KMS-11 (cell line): Measurements from ENCODE around the gene KIF26B.
"Not testable (repeated sequence)": the region's sequence is repeated elsewhere in the genome, so short reads cannot be mapped to it uniquely, and the experiment has no call there.

Experiments used
- H2AFZ ChIP-seq: fragments of 200-600 bp; sonication (generic); 2 replicates; pipeline ENCODE4 v1.6.1; 2016; ENCODE audit warnings: antibody characterized with exemption, mixed run types, low read depth
- H3K27ac ChIP-seq: fragments of 200-600 bp; sonication (generic); 2 replicates; pipeline ENCODE4 v1.6.1; 2016; ENCODE audit warnings: mild to moderate bottlenecking, mixed run types
- H3K27me3 ChIP-seq: fragments of 200-600 bp; sonication (generic); 2 replicates; pipeline ENCODE4 v1.6.1; 2017; ENCODE audit warnings: mild to moderate bottlenecking, low read depth, mixed run types, moderate library complexity; ENCODE audit not compliant: insufficient read depth
- H3K36me3 ChIP-seq: fragments of 200-600 bp; sonication (generic); 2 replicates; pipeline ENCODE4 v1.6.1; 2017; ENCODE audit warnings: mild to moderate bottlenecking, mixed run types; ENCODE audit not compliant: insufficient read depth
- H3K4me1 ChIP-seq: fragments of 200-600 bp; sonication (generic); 2 replicates; pipeline ENCODE4 v1.6.1; 2016; ENCODE audit warnings: mild to moderate bottlenecking, low read depth, mixed run types; ENCODE audit not compliant: poor library complexity, severe bottlenecking
- H3K4me2 ChIP-seq: fragments of 200-600 bp; sonication (generic); 2 replicates; pipeline ENCODE4 v1.7.0; 2016; ENCODE audit warnings: mild to moderate bottlenecking, mixed run types
- H3K4me3 ChIP-seq: fragments of 200-600 bp; sonication (generic); IDR thresholded peaks from 2 replicates; pipeline ENCODE4 v1.6.1; 2017; ENCODE audit warnings: low read depth, low read length, mixed read lengths; ENCODE audit not compliant: insufficient read depth
- H3K79me2 ChIP-seq: fragments of 200-600 bp; sonication (generic); 2 replicates; pipeline ENCODE4 v1.6.1; 2016; ENCODE audit warnings: low read depth, mixed run types; ENCODE audit not compliant: insufficient read depth
- H3K9ac ChIP-seq: fragments of 200-600 bp; sonication (generic); 2 replicates; pipeline ENCODE4 v1.6.1; 2016; ENCODE audit warnings: mild to moderate bottlenecking, mixed run types
- H4K20me1 ChIP-seq: fragments of 200-600 bp; sonication (generic); 2 replicates; pipeline ENCODE4 v1.6.1; 2016; ENCODE audit warnings: mild to moderate bottlenecking, mixed run types; ENCODE audit not compliant: insufficient read depth
- TF ChIP-seq, protein P1 (sequence below): fragments of 200-600 bp; sonication (generic); conservative IDR thresholded peaks from 2 replicates; pipeline ENCODE4 v1.6.1; 2017; ENCODE audit warnings: low read depth, mild to moderate bottlenecking, antibody characterized with exemption, low read length, moderate library complexity, mixed read lengths

Gene KIF26B

DNA sequence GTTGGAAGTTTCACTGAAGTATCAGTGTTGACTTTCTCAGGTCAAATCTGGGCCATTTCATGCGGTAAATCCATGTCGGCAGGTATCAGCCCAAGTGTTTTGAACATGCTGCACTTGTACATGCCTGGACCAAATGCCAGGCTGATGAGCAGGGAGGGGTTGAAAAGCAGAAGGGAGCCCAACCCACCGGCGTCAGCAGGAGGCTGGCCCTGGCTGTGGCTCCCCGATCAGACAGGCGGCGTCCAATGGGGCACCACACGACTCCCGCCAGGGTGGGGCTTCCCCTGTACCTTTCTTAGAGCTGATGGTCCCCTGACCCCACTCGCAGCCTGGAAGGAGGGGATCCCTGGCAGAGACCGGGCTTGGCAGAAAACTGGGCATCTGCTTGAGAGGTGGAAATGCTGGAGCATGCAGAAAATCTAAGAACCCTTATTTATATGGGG is 540.0 kb downstream of the KIF26B start:
- TF ChIP-seq, protein P1, sequence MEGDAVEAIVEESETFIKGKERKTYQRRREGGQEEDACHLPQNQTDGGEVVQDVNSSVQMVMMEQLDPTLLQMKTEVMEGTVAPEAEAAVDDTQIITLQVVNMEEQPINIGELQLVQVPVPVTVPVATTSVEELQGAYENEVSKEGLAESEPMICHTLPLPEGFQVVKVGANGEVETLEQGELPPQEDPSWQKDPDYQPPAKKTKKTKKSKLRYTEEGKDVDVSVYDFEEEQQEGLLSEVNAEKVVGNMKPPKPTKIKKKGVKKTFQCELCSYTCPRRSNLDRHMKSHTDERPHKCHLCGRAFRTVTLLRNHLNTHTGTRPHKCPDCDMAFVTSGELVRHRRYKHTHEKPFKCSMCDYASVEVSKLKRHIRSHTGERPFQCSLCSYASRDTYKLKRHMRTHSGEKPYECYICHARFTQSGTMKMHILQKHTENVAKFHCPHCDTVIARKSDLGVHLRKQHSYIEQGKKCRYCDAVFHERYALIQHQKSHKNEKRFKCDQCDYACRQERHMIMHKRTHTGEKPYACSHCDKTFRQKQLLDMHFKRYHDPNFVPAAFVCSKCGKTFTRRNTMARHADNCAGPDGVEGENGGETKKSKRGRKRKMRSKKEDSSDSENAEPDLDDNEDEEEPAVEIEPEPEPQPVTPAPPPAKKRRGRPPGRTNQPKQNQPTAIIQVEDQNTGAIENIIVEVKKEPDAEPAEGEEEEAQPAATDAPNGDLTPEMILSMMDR = no peak
- no peaks in the 10 kb centered on the region for H3K4me1 ChIP-seq
- no peak overlapping the region for H3K9ac ChIP-seq
- no peak overlapping the region for H3K27ac ChIP-seq
- H3K79me2 ChIP-seq = no peaks in the 10 kb centered on the region
- H3K27me3 ChIP-seq = no peaks in the 10 kb centered on the region
- H3K4me3 ChIP-seq = no peak overlapping the region
- no peaks in the 10 kb centered on the region for H4K20me1 ChIP-seq
- H3K36me3 ChIP-seq = no peaks in the 10 kb centered on the region
- H3K4me2 ChIP-seq = no peak overlapping the region
- H2AFZ ChIP-seq = no peak overlapping the region

DNA sequence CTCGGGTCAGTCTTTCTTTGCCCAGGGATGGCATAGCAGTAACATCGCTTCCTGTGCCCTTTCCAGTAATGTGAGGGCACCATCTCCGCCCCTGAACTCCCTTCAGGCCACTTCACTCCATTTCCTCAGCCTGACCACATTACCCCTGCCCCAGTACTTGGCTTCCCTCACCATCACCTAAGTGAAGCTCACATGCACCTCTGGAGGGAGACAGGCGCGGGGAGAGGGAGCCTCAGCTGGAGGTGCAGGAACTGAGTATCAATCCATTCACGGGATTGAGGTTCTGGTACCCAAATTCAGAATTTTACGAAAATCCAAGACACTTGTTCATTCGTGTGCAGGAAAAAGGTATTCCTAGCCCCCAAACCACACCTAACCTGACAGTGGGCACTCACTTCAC is 540.4 kb downstream of the KIF26B start:
- Histone ChIP-seq H2AFZ (no peak overlapping the region), H3K4me1 (no peaks in the 10 kb centered on the region), H3K79me2 (no peaks in the 10 kb centered on the region), H3K9ac (no peak overlapping the region), H3K4me2 (no peak overlapping the region), H3K27me3 (no peaks in the 10 kb centered on the region), H3K4me3 (no peak overlapping the region), H4K20me1 (no peaks in the 10 kb centered on the region), H3K27ac (no peak overlapping the region), H3K36me3 (no peaks in the 10 kb centered on the region)
- TF ChIP-seq, protein P1 = no peak

DNA sequence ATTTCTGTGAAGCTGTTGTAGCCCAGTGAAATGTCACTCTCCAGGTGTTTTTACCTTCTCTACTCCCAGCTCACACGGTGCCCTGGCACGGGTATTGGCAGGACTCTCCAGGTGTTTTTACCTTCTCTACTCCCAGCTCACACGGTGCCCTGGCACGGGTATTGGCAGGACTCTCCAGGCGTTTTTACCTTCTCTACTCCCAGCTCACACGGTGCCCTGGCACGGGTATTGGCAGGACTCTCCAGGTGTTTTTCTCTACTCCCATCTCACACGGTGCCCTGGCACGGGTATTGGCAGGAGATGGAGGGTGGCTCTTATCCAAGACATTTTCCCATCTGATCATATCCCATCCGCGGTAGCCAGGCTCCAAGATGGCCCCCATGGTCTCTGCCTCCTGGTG is 540.9 kb downstream of the KIF26B start:
- H3K36me3 ChIP-seq, H2AFZ ChIP-seq, H3K9ac ChIP-seq, H3K4me3 ChIP-seq, H3K27me3 ChIP-seq, H4K20me1 ChIP-seq, H3K4me1 ChIP-seq, H3K27ac ChIP-seq, H3K79me2 ChIP-seq, H3K4me2 ChIP-seq: not testable (repeated sequence)

DNA sequence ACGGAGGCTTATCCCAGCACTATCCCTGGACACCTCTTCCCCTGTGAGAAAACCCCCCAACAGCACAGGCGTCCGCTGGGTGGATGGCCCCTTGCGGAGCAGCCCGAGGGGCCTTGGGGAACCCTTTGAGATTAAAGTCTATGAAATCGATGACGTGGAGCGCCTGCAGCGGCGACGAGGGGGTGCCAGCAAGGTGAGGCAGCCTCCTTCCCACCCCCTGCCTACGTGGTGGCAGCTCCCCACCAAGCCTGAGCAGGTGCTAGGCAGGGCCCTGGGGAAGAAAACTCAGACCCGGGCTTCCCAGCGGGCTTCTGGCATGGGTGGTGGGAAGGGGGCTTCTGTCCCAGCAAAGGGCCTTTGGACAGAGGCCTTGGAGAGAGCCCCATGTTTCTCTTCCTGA is 543.3 kb downstream of the KIF26B start:
- TF ChIP-seq, protein P1 = no peak

DNA sequence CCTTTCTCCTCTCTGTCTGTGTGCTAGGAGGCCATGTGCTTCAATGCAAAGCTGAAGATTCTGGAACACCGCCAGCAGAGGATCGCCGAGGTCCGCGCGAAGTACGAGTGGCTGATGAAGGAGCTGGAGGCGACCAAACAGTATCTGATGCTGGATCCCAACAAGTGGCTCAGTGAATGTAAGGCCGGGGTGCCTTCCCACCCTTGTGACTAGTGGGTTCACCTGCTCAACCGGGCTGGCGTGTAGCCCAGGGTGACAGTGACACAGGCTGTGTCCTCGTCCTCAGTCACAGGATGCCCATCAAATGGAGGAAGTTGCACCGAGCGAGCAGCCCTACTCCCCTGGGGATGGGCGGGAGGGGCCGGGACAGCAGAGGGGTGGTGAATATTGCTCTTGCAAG is 544.1 kb downstream of the KIF26B start:
- H3K36me3 ChIP-seq = no peaks in the 10 kb centered on the region
- H3K79me2 ChIP-seq = no peaks in the 10 kb centered on the region
- H2AFZ ChIP-seq = no peak overlapping the region
- no peaks in the 10 kb centered on the region for H3K27me3 ChIP-seq
- H3K4me1 ChIP-seq = no peaks in the 10 kb centered on the region
- no peak overlapping the region for H3K9ac ChIP-seq
- H3K4me2 ChIP-seq = no peak overlapping the region
- H3K4me3 ChIP-seq = no peak overlapping the region
- H3K27ac ChIP-seq = no peak overlapping the region
- TF ChIP-seq, protein P1 = no peak
- H4K20me1 ChIP-seq = no peaks in the 10 kb centered on the region

More for the DNA sequence above, 543.3 kb downstream of the KIF26B start:
- H3K4me1 ChIP-seq = no peaks in the 10 kb centered on the region
- H3K4me2 ChIP-seq = no peak overlapping the region
- no peak overlapping the region for H3K27ac ChIP-seq
- no peaks in the 10 kb centered on the region for H3K27me3 ChIP-seq
- H3K9ac ChIP-seq = no peak overlapping the region
- H3K36me3 ChIP-seq = no peaks in the 10 kb centered on the region
- H3K79me2 ChIP-seq = no peaks in the 10 kb centered on the region
- no peak overlapping the region for H2AFZ ChIP-seq
- H3K4me3 ChIP-seq = no peak overlapping the region
- H4K20me1 ChIP-seq = no peaks in the 10 kb centered on the region
